IMR-90 (cell line): ENCODE results near the gene MYCBP. TPM values are rescaled to one million over a fixed set of nuclear protein-coding genes. Genes with fewer than 3 reads are reported as not detected.

Experiments
- ATAC-seq: fragments of 200-7000 bp; cut with Tn5 transposase; 2 replicates; pipeline ENCODE4 v1.9.1; 2020; ENCODE audit warnings: low read depth, mild to moderate bottlenecking, moderate library complexity
- BruUV-seq: library from RNA; stranded (reverse); fragments of 400-500 nt; replicated peaks from 2 replicates; lab custom pipeline; 2021; lab: Mats Ljungman, UMichigan
- CTCF ChIA-PET: fragments of 300-600 bp; formaldehyde crosslinking; extraction: SDS; loops from one replicate; lab custom pipeline; 2021; ENCODE audit warnings: antibody characterized with exemption; lab: Yijun Ruan, JAX
- POLR2A ChIA-PET: fragments of 300-600 bp; sonication (Branson Sonifier 250); formaldehyde crosslinking; loops from one replicate; lab custom pipeline; 2022; ENCODE audit warnings: antibody characterized with exemption; ENCODE audit not compliant: unreplicated experiment; lab: Charles Lee
- DNase-seq: peaks from one replicate; pipeline ENCODE4 v3.0.0; 2013
- H2AFZ ChIP-seq: replicated peaks from 2 replicates; pipeline ENCODE3; 2013; ENCODE audit warnings: low read length, mild to moderate bottlenecking; ENCODE audit not compliant: poor library complexity
- H2AK5ac ChIP-seq: 2 replicates; pipeline ENCODE4 v1.6.1; 2013; ENCODE audit warnings: low read depth, low read length, inconsistent platforms
- H2AK9ac ChIP-seq: replicated peaks from 2 replicates; pipeline ENCODE3; 2013; ENCODE audit warnings: mild to moderate bottlenecking, low read depth, low read length, moderate library complexity; ENCODE audit not compliant: poor library complexity
- H2BK120ac ChIP-seq: 2 replicates; pipeline ENCODE4 v1.6.1; 2013; ENCODE audit warnings: low read depth, low read length, inconsistent platforms
- H2BK15ac ChIP-seq: 3 replicates; pipeline ENCODE4 v1.6.1; 2013; ENCODE audit warnings: low read depth, low read length, inconsistent platforms
- H2BK20ac ChIP-seq: 2 replicates; pipeline ENCODE4 v1.6.1; 2013; ENCODE audit warnings: low read depth, mild to moderate bottlenecking, inconsistent platforms, low read length, moderate library complexity
- H2BK5ac ChIP-seq: 2 replicates; pipeline ENCODE4 v1.6.1; 2013; ENCODE audit warnings: mild to moderate bottlenecking, low read depth, low read length, inconsistent platforms; ENCODE audit not compliant: poor library complexity, severe bottlenecking
- H3K14ac ChIP-seq: replicated peaks from 2 replicates; pipeline ENCODE4 v1.6.1; 2013; ENCODE audit warnings: low read depth, low read length, inconsistent platforms
- H3K18ac ChIP-seq: 2 replicates; pipeline ENCODE4 v1.6.1; 2013; ENCODE audit warnings: low read depth, low read length, control low read depth
- H3K23ac ChIP-seq: 2 replicates; pipeline ENCODE4 v1.6.1; 2013; ENCODE audit warnings: low read depth, low read length, inconsistent platforms
- H3K27ac ChIP-seq: 2 replicates; pipeline ENCODE4 v1.5.1; 2013; ENCODE audit warnings: mild to moderate bottlenecking, control low read depth, low read length; ENCODE audit not compliant: insufficient read depth
- H3K27me3 ChIP-seq: 2 replicates; pipeline ENCODE4 v1.6.1; 2013; ENCODE audit warnings: low read length; ENCODE audit not compliant: control insufficient read depth, insufficient read depth
- H3K36me3 ChIP-seq: 2 replicates; pipeline ENCODE4 v1.6.1; 2013; ENCODE audit warnings: low read length, mixed read lengths; ENCODE audit not compliant: control insufficient read depth, insufficient read depth
- H3K4ac ChIP-seq: 2 replicates; pipeline ENCODE4 v1.6.1; 2013; ENCODE audit warnings: low read depth, low read length, inconsistent platforms
- H3K4me1 ChIP-seq: 2 replicates; pipeline ENCODE4 v1.6.1; 2013; ENCODE audit warnings: low read length, mixed read lengths; ENCODE audit not compliant: control insufficient read depth, insufficient read depth
- H3K4me2 ChIP-seq: 2 replicates; pipeline ENCODE4 v1.6.1; 2013; ENCODE audit warnings: low read depth, mild to moderate bottlenecking, control low read depth, low read length, moderate library complexity
- H3K4me3 ChIP-seq: 2 replicates; pipeline ENCODE4 v1.5.1; 2013; ENCODE audit warnings: low read depth, mild to moderate bottlenecking, control low read depth, low read length, moderate library complexity; ENCODE audit not compliant: insufficient read depth
- H3K56ac ChIP-seq: 2 replicates; pipeline ENCODE4 v1.6.1; 2013; ENCODE audit warnings: low read length, inconsistent platforms; ENCODE audit not compliant: insufficient read depth; ENCODE audit errors: extremely low read depth
- H3K79me1 ChIP-seq, 2 experiments: 2 replicates each; pipeline ENCODE4 v1.6.1; 2013; ENCODE audit warnings: low read length in 2 of 2, inconsistent platforms in 1 of 2, low read depth in 1 of 2
- H3K9ac ChIP-seq: 2 replicates; pipeline ENCODE4 v1.6.1; 2013; ENCODE audit warnings: low read depth, low read length, control low read depth
- H3K9me1 ChIP-seq: 2 replicates; pipeline ENCODE4 v1.6.1; 2013; ENCODE audit warnings: low read length, inconsistent platforms; ENCODE audit not compliant: insufficient read depth
- H3K9me3 ChIP-seq: 2 replicates; pipeline ENCODE4 v1.6.1; 2013; ENCODE audit warnings: low read length; ENCODE audit not compliant: control insufficient read depth, insufficient read depth
- H4K20me1 ChIP-seq: 2 replicates; pipeline ENCODE4 v1.6.1; 2013; ENCODE audit warnings: low read length, inconsistent platforms; ENCODE audit not compliant: insufficient read depth
- H4K5ac ChIP-seq: 2 replicates; pipeline ENCODE4 v1.6.1; 2013; ENCODE audit warnings: mild to moderate bottlenecking, low read depth, low read length, control low read depth
- H4K8ac ChIP-seq, 2 experiments: 2 replicates each; pipeline ENCODE4 v1.6.1; 2013; ENCODE audit warnings: low read depth in 2 of 2, low read length in 2 of 2, control low read depth in 1 of 2, inconsistent platforms in 1 of 2
- H4K91ac ChIP-seq: 2 replicates; pipeline ENCODE4 v1.6.1; 2013; ENCODE audit warnings: low read depth, low read length, inconsistent platforms; ENCODE audit not compliant: insufficient read depth
- NFE2L2 ChIP-seq: fragments of 150-350 bp; IDR thresholded peaks from 2 replicates; pipeline ENCODE4 v1.6.1; 2016; ENCODE audit warnings: low read depth, mild to moderate bottlenecking, low read length
- RCOR1 ChIP-seq: IDR thresholded peaks from 2 replicates; pipeline ENCODE4 v1.6.1; 2012; ENCODE audit warnings: mild to moderate bottlenecking, low read length, improper control_type of control experiment; ENCODE audit not compliant: insufficient replicate concordance
- RFX5 ChIP-seq: IDR thresholded peaks from 2 replicates; pipeline ENCODE4 v1.8.0; 2012; ENCODE audit warnings: low read depth, mild to moderate bottlenecking, low read length, moderate library complexity
- SMC3 ChIP-seq: fragments of 150-350 bp; IDR thresholded peaks from 2 replicates; pipeline ENCODE4 v1.6.1; 2016; ENCODE audit warnings: low read depth, mild to moderate bottlenecking, antibody characterized with exemption, low read length, moderate library complexity
- WGBS, 2 experiments: methylation state at CpG; one replicate each; pipeline versions ENCODE4 v1.1.5 to v1.1.7; 2013; ENCODE audit warnings: missing lambda C conversion rate in 2 of 2; ENCODE audit not compliant: insufficient read length in 1 of 2; ENCODE audit errors: extremely low coverage in 2 of 2; 5-methylcytosine and 5-hydroxymethylcytosine counted together
- dilution Hi-C: fragments of 300-500 bp; cut with HindIII; formaldehyde crosslinking; loops from one replicate; pipeline ENCODE4 v1.14.3; 2018; ENCODE audit warnings: low sequenced_read_pairs; ENCODE audit not compliant: unreplicated experiment
- in situ Hi-C: fragments of 300-500 bp; cut with MboI; formaldehyde crosslinking; loops from 3 replicates; pipeline ENCODE4 v1.14.3; 2019; ENCODE audit warnings: low sequenced_read_pairs, inconsistent platforms, mixed read lengths
- intact Hi-C: fragments of 100-400 bp; cut with micrococcal nuclease; formaldehyde crosslinking; loops from 2 replicates; pipeline ENCODE4 v1.10.0; 2022
- polyA plus RNA-seq, 3 experiments: library from polyadenylated mRNA; depleted of rRNA; stranded (reverse); fragments of >200 nt; gene quantifications; 2 replicates each; pipeline ENCODE4 v1.2.3, GENCODE V29; 2012; ENCODE audit warnings: low replicate concordance in 1 of 3
- total RNA-seq: library from RNA; depleted of rRNA; stranded (reverse); fragments of >200 nt; gene quantifications from 2 replicates; pipeline ENCODE4 v1.2.3, GENCODE V29; 2012

MYCBP gene
- total and polyA plus RNA-seq, 2 of the 4 experiments (the other 2 are of a cell fraction), result 9.9 to 11.9 TPM

- Histone ChIP-seq H3K9ac (no peak overlapping the region), H3K56ac (no peak overlapping the region), H3K36me3 (no peaks in the 10 kb centered on the region), H3K9me1 (no peaks in the 10 kb centered on the region), H4K5ac (no peak overlapping the region), H3K4me2 (no peak overlapping the region), H2AK9ac (no peak overlapping the region), H3K4me3 (no peak overlapping the region), H3K27me3 (peaks cover 30% of the 10 kb centered on the region), H3K23ac (no peak overlapping the region), H3K14ac (no peak overlapping the region), H4K8ac (no peak overlapping the region), H3K18ac (no peak overlapping the region), H3K9me3 (no peaks in the 10 kb centered on the region), H2BK120ac (no peak overlapping the region), H2AFZ (no peak overlapping the region), H2BK15ac (no peak overlapping the region), H4K20me1 (no peaks in the 10 kb centered on the region), H4K91ac (no peak overlapping the region), H2BK20ac (no peak overlapping the region), H3K4ac (no peak overlapping the region), H3K4me1 (peaks cover 4% of the 10 kb centered on the region; the same call in 1 of the 2 replicates), H3K27ac (no peak overlapping the region), H2BK5ac (no peak overlapping the region), H2AK5ac (no peak overlapping the region), H3K79me1 (no peaks in the 10 kb centered on the region)
- TF ChIP-seq NFE2L2, result no peak
- TF ChIP-seq RFX5, result no peak
- no peak for TF ChIP-seq SMC3
- TF ChIP-seq RCOR1, result no peak
- intact Hi-C loops (no loop called here), dilution Hi-C loops (no loop called here), in situ Hi-C loops (loop anchor here (5.0 kb wide), 1 partner anchor 805 kb away; no protein-coding TSS in a partner anchor)
- ChIA-PET POLR2A (no interaction called here), CTCF (interaction anchor here (1.0 kb wide), 1 partner anchor 11 kb away, joined by 3 read pairs; no protein-coding TSS in a partner anchor)
- WGBS, 2 experiments, result 67% methylated on average over 1 of the region's 3 CpGs; no CpG with 5 or more reads in 1 of the 2 experiments
- ATAC-seq, result no peak
- no TSS peak for BruUV-seq
- DNase-seq, result no peak
These were observed 40.8 kb downstream of the MYCBP start for GRCh38 chr1:38832370-38832734.
